OCI-M1 (cell line): Measurements from ENCODE around the gene WASL.
"Not testable (repeated sequence)": the region's sequence is repeated elsewhere in the genome, so short reads cannot be mapped to it uniquely, and the experiment has no call there.

Experiments used
- DNase-seq: peaks from one replicate; lab custom pipeline; 2025; lab: John Stamatoyannopoulos, UW

Gene WASL

GRCh38 chr7:123769371-123769770 is 20.6 kb upstream of the WASL start:
- no peak for DNase-seq

DNA sequence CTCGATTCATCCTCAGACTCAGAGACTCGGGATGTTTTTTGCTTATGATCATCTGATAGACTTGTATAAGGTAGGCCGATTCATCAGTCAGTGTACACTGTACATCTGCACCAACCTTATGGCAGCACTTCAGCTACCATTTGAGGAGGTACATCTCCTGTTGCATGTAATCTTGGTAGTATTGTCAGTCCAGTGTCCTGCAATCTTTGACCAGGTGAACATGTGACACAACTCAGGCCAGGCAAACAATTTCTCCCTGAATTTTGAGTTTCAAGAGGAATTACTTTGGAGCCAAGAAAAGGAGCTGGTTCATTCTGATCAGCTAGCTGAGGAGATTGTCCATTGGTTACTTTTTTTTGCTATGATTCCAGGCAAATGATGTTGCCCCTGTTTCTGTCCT is 19.7 kb upstream of the WASL start:
- no peak for DNase-seq

DNA sequence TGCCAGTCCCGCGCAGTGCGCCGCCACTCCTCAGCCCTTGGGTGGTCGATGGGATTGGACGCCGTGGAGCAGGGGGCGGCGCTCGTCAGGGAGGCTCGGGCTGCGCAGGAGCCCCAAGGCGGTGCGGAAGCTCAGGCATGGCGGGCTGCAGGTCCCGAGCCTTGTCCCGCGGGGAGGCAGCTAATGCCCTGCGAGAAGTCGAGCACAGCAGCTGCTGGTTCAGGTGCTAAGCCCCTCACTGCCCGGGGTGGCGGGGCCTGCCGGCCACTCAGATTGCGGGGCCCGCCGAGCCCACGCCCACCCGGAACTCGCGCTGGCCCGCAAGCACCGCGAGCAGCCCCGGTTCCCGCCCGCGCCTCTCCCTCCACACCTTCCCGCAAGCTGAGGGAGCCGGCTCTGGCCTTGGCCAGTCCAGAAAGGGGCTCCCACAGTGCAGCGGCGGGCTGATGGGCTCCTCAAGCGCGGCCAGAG is 14.4 kb upstream of the WASL start:
- DNase-seq, result no peak

DNA sequence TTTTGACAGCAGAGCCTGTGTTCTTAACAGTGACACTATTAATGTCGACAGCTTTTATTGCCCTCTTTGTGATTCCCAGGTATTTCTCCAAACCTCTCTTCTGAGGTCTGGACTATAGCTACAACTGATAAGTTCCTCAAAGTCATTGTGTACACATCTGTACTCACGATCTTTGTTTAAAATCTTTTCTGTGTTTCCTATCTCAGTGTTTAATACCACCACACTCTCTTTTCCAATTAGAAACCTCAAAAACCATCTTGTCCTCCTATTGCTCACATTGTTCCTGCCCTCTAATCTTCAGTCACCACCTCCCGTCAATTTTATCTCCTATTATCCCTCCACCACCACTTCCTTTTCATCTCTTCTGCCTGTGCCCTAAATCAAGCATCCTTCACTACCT is 12.9 kb upstream of the WASL start:
- no peak for DNase-seq

DNA sequence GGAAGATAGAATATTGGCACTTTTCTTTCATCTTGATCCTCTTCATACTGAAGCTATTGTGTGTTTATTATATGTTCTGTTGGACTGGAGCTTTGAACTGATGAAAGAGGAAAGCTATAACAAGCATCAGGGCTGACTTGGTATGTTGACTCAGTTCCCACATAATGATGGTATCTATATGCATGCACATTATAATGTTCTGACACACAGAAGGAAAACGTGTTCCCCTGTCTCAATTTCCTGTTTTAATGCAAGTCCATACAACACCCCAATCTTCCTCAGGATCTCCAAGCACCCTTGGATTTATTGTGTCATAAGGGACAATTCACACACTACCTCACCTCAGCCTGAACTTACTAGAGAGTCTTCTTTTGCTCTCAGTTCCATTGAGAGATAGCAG is 8.3 kb upstream of the WASL start:
- no peak for DNase-seq

DNA sequence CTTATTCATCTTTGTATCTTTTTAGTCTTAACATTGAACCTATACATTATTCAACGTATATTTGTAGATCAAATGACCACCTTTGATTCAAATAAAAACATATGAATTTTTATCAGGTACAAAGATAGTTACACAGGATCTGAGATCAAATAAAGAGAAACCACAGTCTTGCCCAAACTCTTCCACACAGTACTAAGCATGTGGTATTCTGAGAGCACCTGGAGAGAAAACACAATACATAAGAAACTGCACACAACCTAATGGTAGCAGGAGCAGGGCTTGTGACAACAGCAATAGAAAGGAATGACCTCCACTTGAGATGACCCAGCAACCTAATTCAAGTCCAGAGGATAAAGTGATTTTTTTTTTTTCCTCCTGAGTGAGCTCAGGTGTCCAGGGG is 6.5 kb upstream of the WASL start:
- no peak for DNase-seq

GRCh38 chr7:123754271-123754871 is 5.6 kb upstream of the WASL start:
- peak; percentile 5 for DNase-seq

GRCh38 chr7:123752534-123752933 is 3.7 kb upstream of the WASL start:
- DNase-seq, result no peak

DNA sequence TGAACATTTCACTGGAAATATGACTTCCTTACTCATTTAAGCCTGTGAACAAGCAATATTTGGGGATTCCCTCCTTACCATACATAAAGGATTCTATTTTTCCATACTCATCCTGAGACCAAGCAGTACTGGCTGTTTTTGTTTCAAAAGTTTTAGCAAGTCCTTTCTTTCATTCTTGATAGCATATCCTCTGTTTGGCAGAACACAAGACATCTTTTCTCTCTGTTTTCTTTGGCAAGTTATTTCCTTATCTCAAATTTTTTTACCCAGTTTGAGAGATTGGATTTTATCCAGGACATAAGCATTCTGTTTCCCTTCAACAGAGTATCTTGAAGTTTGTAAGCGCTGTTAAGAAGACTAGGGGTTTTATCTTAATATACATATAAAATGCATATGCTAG is 3.0 kb upstream of the WASL start:
- DNase-seq, result peak; percentile 6

DNA sequence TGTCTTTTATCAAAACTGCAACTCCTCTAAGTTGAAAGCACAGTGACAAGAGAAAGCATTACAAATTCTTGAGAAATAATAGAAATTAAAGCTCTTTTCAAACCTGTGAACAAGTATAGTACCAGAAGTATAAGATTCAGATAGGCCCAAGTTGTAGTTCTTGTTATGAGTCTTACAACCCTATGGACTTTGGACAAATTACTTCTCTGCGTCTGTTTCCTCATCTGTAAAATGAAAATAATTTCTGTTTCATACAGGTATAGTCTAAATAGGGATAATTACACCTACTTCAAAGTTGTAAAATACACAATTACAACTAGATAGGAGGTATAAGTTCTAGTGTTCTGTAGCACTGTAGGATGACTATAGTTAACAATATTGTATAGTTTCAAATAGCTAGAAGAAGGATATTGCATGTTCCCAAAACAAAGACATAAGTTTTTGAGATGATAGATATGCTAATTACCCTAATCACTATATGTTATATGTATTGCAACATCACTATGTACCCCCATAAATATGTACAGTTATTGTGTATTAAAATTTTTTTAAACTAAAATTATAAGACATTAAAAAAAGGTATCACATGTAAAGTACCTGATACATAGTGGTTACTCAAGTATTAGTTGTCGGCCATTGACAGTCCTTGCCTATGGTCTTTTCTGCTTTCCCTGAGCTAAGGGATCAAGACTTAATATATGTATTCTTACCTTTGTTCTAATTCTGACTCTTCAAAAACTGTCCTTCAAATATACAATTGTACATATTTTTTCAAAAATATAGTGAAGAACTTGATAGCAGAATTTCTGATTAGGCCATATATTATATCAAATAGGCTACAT is 1.8 kb upstream of the WASL start:
- DNase-seq, result peak; percentile 29

GRCh38 chr7:123749537-123749857 is 694 bp upstream of the WASL start:
- DNase-seq, result peak; percentile 79

- peak; percentile 42 for DNase-seq
Observed at GRCh38 chr7:123748171-123748733, 551 bp downstream of the WASL start.

GRCh38 chr7:123747620-123748141 is 1.1 kb downstream of the WASL start:
- peak; percentile 79 for DNase-seq

DNA sequence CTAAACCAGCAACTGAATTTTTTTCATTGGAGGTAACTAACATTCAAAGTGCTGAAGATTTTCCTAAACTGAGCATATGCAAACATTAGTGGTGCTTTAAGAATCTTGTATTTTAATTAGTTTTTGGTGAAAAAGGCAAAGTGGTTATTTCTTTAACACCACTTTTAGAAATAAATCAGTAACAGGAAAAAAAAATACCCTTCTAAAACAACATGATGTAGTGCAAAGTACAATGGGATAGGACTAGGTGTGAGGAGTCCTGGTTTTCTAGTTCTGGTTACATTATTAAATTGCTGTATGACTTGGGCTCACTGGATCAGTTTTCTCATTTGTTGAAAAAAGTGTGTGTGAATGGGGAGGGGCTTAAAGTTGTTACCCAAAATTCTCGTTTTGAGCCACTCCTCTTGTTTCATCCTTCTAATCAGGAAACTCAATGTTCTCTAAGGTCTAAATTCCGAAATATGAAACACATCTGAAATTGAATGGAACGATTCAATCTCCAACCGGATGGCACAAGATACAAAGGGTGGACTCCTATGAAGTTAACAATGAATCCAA is 1.8 kb downstream of the WASL start:
- DNase-seq, result peak; percentile 60

DNA sequence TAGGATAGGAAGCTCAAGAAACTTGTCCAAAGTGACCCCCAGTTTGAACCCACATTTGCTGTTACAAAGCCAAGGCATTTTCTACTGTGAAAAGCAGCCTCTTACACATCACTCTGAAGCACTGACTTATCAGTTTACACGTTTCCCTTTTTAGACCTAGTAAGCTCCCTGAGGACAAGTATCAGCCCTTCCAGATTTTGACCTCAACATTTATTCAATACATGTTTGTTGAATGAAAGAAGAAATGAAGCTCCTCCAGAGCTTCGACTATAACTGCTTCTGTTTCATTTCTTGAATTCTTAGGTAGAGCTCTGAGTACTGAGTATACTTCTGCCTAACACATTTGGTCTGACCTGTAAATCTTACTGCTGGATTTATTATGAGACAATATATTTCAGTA is 2.7 kb downstream of the WASL start:
- DNase-seq, result peak; percentile 7

- DNase-seq, result no peak
Observed at GRCh38 chr7:123745437-123745836, 3.4 kb downstream of the WASL start.

DNA sequence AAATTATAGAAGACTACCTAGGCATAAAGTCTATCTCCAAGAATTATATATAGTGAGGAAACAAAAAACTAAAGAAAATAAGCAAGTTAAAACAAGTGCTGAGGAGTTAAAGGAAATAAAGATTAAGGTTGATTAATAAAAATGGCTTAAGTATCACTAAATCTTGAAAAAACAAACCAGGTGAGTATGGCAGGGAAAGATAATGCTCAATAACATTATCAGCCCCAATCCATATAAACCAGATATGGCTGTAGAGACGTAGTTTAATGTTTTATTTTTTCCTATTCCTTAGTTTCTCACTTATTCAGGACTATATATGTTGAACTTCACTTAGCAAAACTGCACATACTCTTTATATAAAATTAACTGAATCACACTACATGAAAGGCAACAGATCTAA is 4.4 kb downstream of the WASL start:
- no peak for DNase-seq

DNA sequence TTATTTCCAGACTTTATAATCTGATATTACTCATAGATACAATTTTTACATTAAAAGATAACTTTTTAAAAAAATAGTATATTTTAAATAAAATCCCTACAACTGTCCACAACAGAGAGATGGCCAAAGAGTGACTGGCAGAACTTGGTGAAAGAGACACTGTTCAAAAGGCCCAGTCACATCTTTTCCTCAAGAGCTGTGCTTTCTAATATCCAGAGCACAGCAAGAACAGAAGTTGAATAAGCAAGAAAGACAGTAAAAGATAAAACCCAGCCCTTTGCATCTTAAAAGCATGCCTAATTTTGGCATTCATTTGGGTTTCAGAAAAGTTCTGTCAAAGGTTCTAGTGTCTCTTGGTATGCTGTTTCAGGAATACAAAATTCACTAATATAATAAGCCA is 6.9 kb downstream of the WASL start:
- DNase-seq, result no peak

GRCh38 chr7:123738808-123739207 is 10.0 kb downstream of the WASL start:
- no peak for DNase-seq

- no peak for DNase-seq
Observed at GRCh38 chr7:123738356-123738755, 10.4 kb downstream of the WASL start.

GRCh38 chr7:123737168-123737674 is 11.6 kb downstream of the WASL start:
- DNase-seq, result not testable (repeated sequence)

- DNase-seq, result no peak
Observed at GRCh38 chr7:123735539-123735938, 13.3 kb downstream of the WASL start.

- DNase-seq, result no peak
Observed at GRCh38 chr7:123734498-123734897, 14.3 kb downstream of the WASL start.
